ENCODE measurements around the gene PRKAA1. TPM values are rescaled to one million over a fixed set of nuclear protein-coding genes. Genes with fewer than 3 reads are reported as not detected.

Gene PRKAA1
- total and polyA plus RNA-seq, 2 of the 13 experiments (the other 11 are each of a cell fraction or from before 2014, with no cell fraction given) = 36.6 to 58.0 TPM

- TF ChIP-seq FUBP1 (CRISPR knock-in tag; IDR thresholded peaks at IDR 0.05; ENCODE audit: borderline replicate concordance) (no peak), KLF6 (CRISPR knock-in tag; IDR thresholded peaks at IDR 0.05) (no peak), ATF1 (CRISPR knock-in tag; IDR thresholded peaks at IDR 0.05) (no peak), ZFP36L1 (CRISPR knock-in tag; IDR thresholded peaks at IDR 0.05) (no peak), ZNF460 (CRISPR knock-in tag; IDR thresholded peaks at IDR 0.05; ENCODE audit: borderline replicate concordance) (no peak), SETDB1 (CRISPR knock-in tag; IDR thresholded peaks at IDR 0.05; ENCODE audit: borderline replicate concordance) (no peak)
These were observed 1.1 kb upstream of the PRKAA1 start (continued) for GRCh38 chr5:40799258-40799657.

GRCh38 chr5:40798801-40799210 lies 632 bp upstream of the PRKAA1 start:
- H3K79me2 ChIP-seq (ENCODE audit: insufficient read depth, low read length) = peaks cover 37% of the 10 kb centered on the region
- 0% methylated on average over 7 of the region's 7 CpGs for WGBS (ENCODE audit: low lambda C conversion rate)
- no peaks in the 10 kb centered on the region for H3K9me3 ChIP-seq (ENCODE audit: low read length)
- BruUV-seq (replicated peaks) = no TSS peak
- H3K4me1 ChIP-seq (ENCODE audit: insufficient read depth, low read length) = peaks cover 58% of the 10 kb centered on the region
- peak overlapping the region; percentile 92 for H2AFZ ChIP-seq (ENCODE audit: low read length)
- peak overlapping the region; percentile 73 to 94 (median 93) for H3K4me3 ChIP-seq (replicated peaks in 1 of 3; ENCODE audit: insufficient read depth in 1 of 3, low read depth in 2 of 3, low read length in 3 of 3)
- ATAC-seq (peak; percentile 64), DNase-seq (ENCODE audit: low spot score) (peak; percentile 44), FAIRE-seq (peak; percentile 30)
- H4K20me1 ChIP-seq (ENCODE audit: insufficient read depth, low read length) = peaks cover 12% of the 10 kb centered on the region
- H3K36me3 ChIP-seq (replicated peaks in 1 of 2; ENCODE audit: control insufficient read depth in 1 of 2, insufficient read depth in 2 of 2, low read length in 2 of 2) = no peaks in the 10 kb centered on the region
- intact Hi-C loops (cut with micrococcal nuclease; ENCODE audit: unreplicated experiment) (loop anchor here (1.0 kb wide), 2 partner anchors 35 to 44 kb away; partner anchors contain the start of gene TTC33), in situ Hi-C loops (cut with HindIII; ENCODE audit: extremely low pct_ligation_motif_present, low pct_unique_long_range_greater_than_20kb) (no loop called here)
- H3K27me3 ChIP-seq (ENCODE audit: control insufficient read depth in 1 of 2, insufficient read depth in 2 of 2, low read length in 2 of 2) = no peaks in the 10 kb centered on the region; a peak in 1 of 5 replicates
- peak overlapping the region; percentile 63 for H3K27ac ChIP-seq (ENCODE audit: extremely low read length, insufficient read depth, low read length)
- ChIA-PET POLR2A (interaction anchor here (0.8 to 2.2 kb wide), 7 partner anchors 8 to 31 kb away, joined by 3 to 11 read pairs (median 6); no protein-coding TSS in a partner anchor), CTCF (ENCODE audit: low intra/inter-chr PET ratio, low total read pairs) (interaction anchor here (1.7 kb wide), 1 partner anchor 44 kb away, joined by 19 read pairs; the partner anchor contains the start of gene TTC33)
- H3K4me2 ChIP-seq (ENCODE audit: low read depth, low read length) = peak overlapping the region; percentile 92
- H3K9ac ChIP-seq (ENCODE audit: insufficient read depth, low read depth, low read length) = peak overlapping the region; percentile 71
- TF ChIP-seq HDAC1 (CRISPR knock-in tag; IDR thresholded peaks at IDR 0.05) (peak; percentile 37; the same call in 1 of the 2 replicates), ZNF510 (CRISPR knock-in tag; IDR thresholded peaks at IDR 0.05; ENCODE audit: low read depth) (no peak), ZKSCAN5 (CRISPR knock-in tag; IDR thresholded peaks at IDR 0.05) (0 out of 2 replicates have a peak, but pooled peaks have one; percentile 68), FOXC1 (CRISPR knock-in tag; IDR thresholded peaks at IDR 0.05; ENCODE audit: borderline replicate concordance) (0 out of 2 replicates have a peak, but pooled peaks have one; percentile 20), ZNF777 (CRISPR knock-in tag; IDR thresholded peaks at IDR 0.05) (peak; percentile 19; the same call in 1 of the 2 replicates), LCORL (IDR thresholded peaks at IDR 0.05) (no peak), LCORL (CRISPR knock-in tag; IDR thresholded peaks at IDR 0.05) (0 out of 2 replicates have a peak, but pooled peaks have one; percentile 43), ZNF646 (CRISPR knock-in tag; IDR thresholded peaks at IDR 0.05) (no peak), KMT2A (CRISPR knock-in tag; IDR thresholded peaks at IDR 0.05) (no peak)

All from HepG2 (cell line).